Kidney glomerular epithelial cell (primary cell): ENCODE data around the gene ZNF384.

Experiments used
- DNase-seq: peaks from one replicate; lab custom pipeline; 2025; lab: John Stamatoyannopoulos, UW

Gene ZNF384

GRCh38 chr12:6653342-6653741 is 35.8 kb downstream of the ZNF384 start:
- DNase-seq, result no peak

GRCh38 chr12:6652391-6652790 is 36.8 kb downstream of the ZNF384 start:
- no peak for DNase-seq

- no peak for DNase-seq
Measured at GRCh38 chr12:6650832-6651231, 38.3 kb downstream of the ZNF384 start.

- no peak for DNase-seq
Measured at GRCh38 chr12:6647083-6647604, 42.0 kb downstream of the ZNF384 start, which contains the start of gene ACRBP. ACRBP (minus strand) TSS chr12:6647432; CDS start chr12:6647366, 66 bp downstream.

GRCh38 chr12:6646276-6647082 is 42.7 kb downstream of the ZNF384 start:
- DNase-seq, result no peak

- DNase-seq, result no peak
Measured at GRCh38 chr12:6644903-6645302, 44.3 kb downstream of the ZNF384 start.

- DNase-seq, result no peak
Measured at GRCh38 chr12:6644257-6644596, 44.9 kb downstream of the ZNF384 start.

- no peak for DNase-seq
Measured at GRCh38 chr12:6643569-6644256, 45.5 kb downstream of the ZNF384 start.

- no peak for DNase-seq
Measured at GRCh38 chr12:6641131-6641530, 48.0 kb downstream of the ZNF384 start.

- DNase-seq, result no peak
Measured at GRCh38 chr12:6640497-6640896, 48.7 kb downstream of the ZNF384 start.

- DNase-seq, result no peak
Measured at GRCh38 chr12:6639151-6639801, 49.9 kb downstream of the ZNF384 start.

GRCh38 chr12:6638305-6638704 is 50.9 kb downstream of the ZNF384 start:
- no peak for DNase-seq

- peak; percentile 20 for DNase-seq
Measured at GRCh38 chr12:6635856-6636531, 53.2 kb downstream of the ZNF384 start, which contains the start of gene LPAR5. LPAR5 (minus strand) TSS chr12:6635959; CDS start chr12:6621248, 14,711 bp downstream.

- no peak for DNase-seq
Measured at GRCh38 chr12:6635375-6635855, 53.8 kb downstream of the ZNF384 start.

GRCh38 chr12:6632026-6632983 is 56.9 kb downstream of the ZNF384 start:
- no peak for DNase-seq

GRCh38 chr12:6631549-6631961 is 57.6 kb downstream of the ZNF384 start:
- no peak for DNase-seq

- no peak for DNase-seq
Measured at GRCh38 chr12:6630736-6631135, 58.4 kb downstream of the ZNF384 start.

GRCh38 chr12:6627616-6628015 is 61.6 kb downstream of the ZNF384 start:
- no peak for DNase-seq

- peak; percentile 6 for DNase-seq
Measured at GRCh38 chr12:6626654-6627283, 62.4 kb downstream of the ZNF384 start.

- DNase-seq, result no peak
Measured at GRCh38 chr12:6620885-6621274, 68.3 kb downstream of the ZNF384 start.
